NCI-H128 (cell line): Measurements from ENCODE around the gene ARPP21.

ENCODE experiments used
- DNase-seq: peaks from one replicate; lab custom pipeline; 2025; ENCODE audit not compliant: unreplicated experiment; lab: John Stamatoyannopoulos, UW

ARPP21 gene

GRCh38 chr3:35641331-35641730, 2.0 kb downstream of the ARPP21 start:
- no peak for DNase-seq

- no peak for DNase-seq
Observed at GRCh38 chr3:35641920-35642527, 2.7 kb downstream of the ARPP21 start.

DNA sequence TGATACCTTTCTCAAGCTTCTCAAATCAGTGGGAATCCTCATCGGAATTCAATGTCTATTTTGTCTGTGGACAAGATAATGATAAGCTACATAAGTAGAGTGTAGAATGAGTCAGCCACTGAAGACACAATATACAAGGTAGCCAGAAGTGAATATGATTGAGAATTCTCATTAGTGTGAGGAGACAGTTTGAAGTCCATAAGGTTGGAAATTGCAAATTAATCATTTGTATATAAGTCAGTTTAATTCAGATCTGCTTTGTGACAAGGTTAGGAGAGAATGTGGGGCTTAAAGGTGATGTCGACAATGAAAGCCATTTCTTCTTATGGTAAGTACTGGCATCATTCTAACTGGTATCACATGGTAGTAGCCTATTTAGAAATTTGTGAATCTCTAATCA, 4.2 kb downstream of the ARPP21 start:
- DNase-seq, result no peak

DNA sequence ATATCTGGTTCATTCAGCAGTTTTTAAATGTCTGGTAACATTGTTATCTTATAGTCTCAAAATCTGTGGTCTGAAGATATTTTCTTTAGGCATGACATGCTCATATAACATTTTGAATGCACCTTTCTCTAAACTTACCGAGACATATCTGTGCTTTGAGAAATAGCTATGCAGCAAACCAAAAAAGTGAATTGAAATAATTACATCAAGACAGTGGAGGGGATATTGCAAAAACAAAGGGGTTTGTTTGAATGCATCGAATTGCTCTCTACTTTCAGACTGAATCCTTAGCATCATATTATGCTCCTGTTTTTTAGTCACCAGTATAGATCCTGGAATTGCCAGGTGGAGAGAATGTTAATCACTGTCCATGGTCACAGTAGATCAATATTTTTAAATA, 5.1 kb downstream of the ARPP21 start:
- DNase-seq, result no peak

- no peak for DNase-seq
Observed at GRCh38 chr3:35645189-35645588, 5.9 kb downstream of the ARPP21 start.

- no peak for DNase-seq
Observed at GRCh38 chr3:35646081-35646480, 6.8 kb downstream of the ARPP21 start.

- DNase-seq, result no peak
Observed at GRCh38 chr3:35647461-35647860, 8.1 kb downstream of the ARPP21 start.

- DNase-seq, result no peak
Observed at GRCh38 chr3:35648347-35648746, 9.0 kb downstream of the ARPP21 start.

- DNase-seq, result no peak
Observed at GRCh38 chr3:35649405-35649804, 10.1 kb downstream of the ARPP21 start.

- DNase-seq, result no peak
Observed at GRCh38 chr3:35651426-35651825, 12.1 kb downstream of the ARPP21 start.

GRCh38 chr3:35651851-35652250, 12.5 kb downstream of the ARPP21 start:
- no peak for DNase-seq

DNA sequence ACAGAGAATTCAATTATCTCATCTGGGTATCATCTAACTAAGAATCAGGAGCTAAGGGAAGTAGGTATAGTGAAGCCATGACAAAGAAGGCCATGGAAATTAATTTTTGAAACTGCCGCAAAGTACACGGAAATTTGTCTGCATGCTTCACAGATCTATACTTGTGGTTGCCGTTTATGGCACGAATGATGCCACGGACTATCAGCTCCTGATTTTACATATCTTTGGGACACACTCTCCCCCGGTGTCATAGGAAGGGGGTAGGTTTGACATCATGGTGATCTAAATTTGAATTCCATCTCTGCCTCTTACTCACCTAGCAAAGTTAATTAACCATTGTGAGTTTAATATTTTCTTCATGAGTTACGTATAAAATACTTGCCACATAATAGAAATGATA, 14.0 kb downstream of the ARPP21 start:
- no peak for DNase-seq

GRCh38 chr3:35654476-35654875, 15.2 kb downstream of the ARPP21 start:
- no peak for DNase-seq

DNA sequence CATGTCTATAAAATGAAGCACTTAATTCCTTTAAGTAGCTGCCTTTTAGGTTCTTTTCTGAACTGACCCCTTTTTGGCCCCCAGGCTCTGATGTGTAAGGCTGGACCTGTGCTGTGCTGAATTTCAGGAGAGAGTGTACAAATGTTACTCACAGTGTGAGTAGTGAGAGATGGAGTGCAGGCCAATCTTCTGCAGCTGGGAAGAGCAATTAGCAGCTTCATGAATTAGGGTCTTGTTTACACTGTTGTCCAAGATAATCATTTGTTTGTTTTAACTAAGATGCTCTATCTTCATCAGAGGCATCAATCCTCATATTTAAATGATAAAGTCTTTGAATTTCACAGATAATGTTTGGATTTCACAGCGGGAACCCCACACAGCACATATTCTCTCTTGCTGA, 19.4 kb downstream of the ARPP21 start:
- DNase-seq, result no peak

- no peak for DNase-seq
Observed at GRCh38 chr3:35659768-35660167, 20.4 kb downstream of the ARPP21 start.

DNA sequence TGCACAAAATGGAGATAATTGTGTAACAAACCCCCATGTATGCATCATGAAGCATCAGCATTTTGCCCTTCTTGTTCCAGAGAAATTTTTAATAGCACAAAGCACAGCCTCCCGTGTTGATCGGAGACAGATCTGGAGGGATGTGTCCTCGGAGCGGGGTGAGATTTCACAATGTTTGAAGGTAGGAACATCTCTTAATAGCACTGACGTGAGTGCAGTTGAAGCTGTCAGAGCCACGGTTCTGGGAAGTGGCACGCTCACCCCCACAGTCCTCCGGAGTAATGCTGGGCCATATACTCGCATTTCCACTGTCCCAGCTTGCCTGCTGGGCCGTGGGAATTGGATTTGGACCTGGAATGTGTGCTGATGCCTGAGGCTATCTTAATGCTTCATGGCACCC, 24.1 kb downstream of the ARPP21 start:
- no peak for DNase-seq

- peak; percentile 83 for DNase-seq
Observed at GRCh38 chr3:35664460-35664919, 25.2 kb downstream of the ARPP21 start.

DNA sequence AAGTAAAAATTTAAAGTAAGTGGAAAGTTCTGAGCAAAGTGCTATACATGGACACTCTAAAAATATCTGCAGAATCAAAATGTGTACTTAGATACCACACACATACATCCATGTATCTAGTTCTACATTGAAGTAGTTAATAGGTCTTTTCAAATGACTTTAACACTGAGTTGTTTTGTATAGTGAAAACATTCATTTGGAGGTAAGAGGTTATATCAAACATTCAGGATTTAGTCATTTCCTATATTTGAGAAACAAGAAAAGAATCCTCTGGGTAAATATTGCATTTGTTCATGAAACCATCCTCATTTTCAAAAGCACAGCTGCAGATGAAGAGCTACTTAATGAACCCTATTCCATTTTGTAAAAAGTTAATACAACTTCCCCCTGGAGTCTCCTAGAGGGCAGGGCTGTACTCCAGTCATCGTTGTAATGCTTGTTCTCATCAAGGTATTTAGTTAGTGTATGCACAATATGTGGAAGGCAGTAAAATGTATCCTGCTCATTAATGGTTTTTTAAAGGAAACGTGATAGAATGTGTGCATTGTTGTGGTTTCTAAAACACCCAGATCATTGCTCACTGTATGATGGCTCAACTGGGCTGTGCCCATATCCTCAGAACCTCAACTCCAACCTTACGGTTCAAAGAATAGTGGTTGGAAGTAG, 26.2 kb downstream of the ARPP21 start:
- no peak for DNase-seq

DNA sequence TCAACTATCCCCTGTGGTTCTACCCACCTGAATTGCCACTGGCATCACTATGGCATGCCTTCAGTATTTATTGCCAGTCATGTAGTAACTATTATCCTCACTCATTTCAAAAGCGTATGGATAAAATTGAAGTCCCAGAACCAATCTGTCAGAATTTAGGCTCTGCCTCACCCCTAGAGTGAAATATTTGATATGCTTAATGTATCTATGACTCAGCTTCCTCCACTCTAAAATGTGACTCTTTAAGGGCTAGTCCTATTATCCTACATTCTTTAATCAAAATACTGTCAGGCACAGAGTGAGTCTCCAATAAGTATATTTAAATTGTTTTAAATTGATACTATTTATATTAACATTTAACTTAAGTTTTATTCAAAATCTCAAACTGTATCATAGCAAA, 27.6 kb downstream of the ARPP21 start:
- no peak for DNase-seq

DNA sequence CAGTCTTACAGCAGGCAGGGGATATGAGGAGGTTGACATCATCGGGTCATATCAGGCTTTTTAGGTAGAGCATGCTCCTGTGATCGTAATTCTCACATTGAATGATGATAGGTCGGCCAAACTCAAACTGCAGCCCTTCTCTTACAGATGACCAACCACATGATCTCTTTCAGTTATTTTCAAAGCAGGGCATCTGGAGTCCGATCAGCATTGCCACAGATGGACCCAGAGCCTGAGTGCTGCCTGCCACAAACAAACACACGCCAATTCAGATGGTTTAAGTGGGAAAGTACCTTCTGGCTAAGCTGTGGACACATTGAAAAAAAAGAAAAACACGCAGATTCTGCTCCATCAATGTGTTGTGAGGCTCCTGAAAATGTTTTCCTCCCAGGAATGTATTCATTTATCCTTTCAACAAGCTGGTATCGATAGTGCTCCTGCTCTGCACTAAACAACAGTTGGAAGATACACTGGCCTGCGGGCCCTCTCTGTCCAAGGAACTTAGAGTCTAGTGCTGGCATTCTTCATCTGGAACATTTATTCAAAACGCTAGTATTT, 31.2 kb downstream of the ARPP21 start:
- DNase-seq, result no peak

GRCh38 chr3:35671483-35671882, 32.2 kb downstream of the ARPP21 start:
- no peak for DNase-seq

- DNase-seq, result no peak
Observed at GRCh38 chr3:35673017-35673416, 33.7 kb downstream of the ARPP21 start.
